PC-3 (cell line): Measurements from ENCODE around the gene HOXA9. TPM values are rescaled to one million over a fixed set of nuclear protein-coding genes. Genes with fewer than 3 reads are reported as not detected.

Experiments used
- ATAC-seq: fragments of 200-7000 bp; cut with Tn5 transposase; 2 replicates; pipeline ENCODE4 v1.9.1; 2020; ENCODE audit warnings: mild to moderate bottlenecking, moderate library complexity
- BruUV-seq: library from RNA; stranded (reverse); fragments of 400-500 nt; replicated peaks from 2 replicates; lab custom pipeline; 2021; lab: Mats Ljungman, UMichigan
- CTCF ChIA-PET: fragments of 300-600 bp; sonication (Branson Sonifier 250); formaldehyde crosslinking; loops from one replicate; lab custom pipeline; 2022; ENCODE audit warnings: antibody characterized with exemption; lab: Charles Lee
- POLR2A ChIA-PET: fragments of 300-600 bp; sonication (Branson Sonifier 250); formaldehyde crosslinking; loops from one replicate; lab custom pipeline; 2022; ENCODE audit warnings: antibody characterized with exemption; ENCODE audit not compliant: unreplicated experiment; lab: Charles Lee
- DNase-seq: peaks from one replicate; pipeline ENCODE4 v3.0.0-alpha.2; 2015
- H2AFZ ChIP-seq: fragments of 300-600 bp; sonication (generic); 2 replicates; pipeline ENCODE4 v1.6.0; 2016; ENCODE audit warnings: antibody characterized with exemption, low read length
- H3F3A ChIP-seq: fragments of 300-600 bp; sonication (generic); one replicate; pipeline ENCODE4 v1.6.0; 2017; ENCODE audit warnings: antibody characterized with exemption, low read length, control low read depth, mild to moderate bottlenecking; ENCODE audit not compliant: unreplicated experiment
- H3K27ac ChIP-seq: fragments of 300-600 bp; sonication (generic); 2 replicates; pipeline ENCODE4 v1.5.1; 2016; ENCODE audit warnings: mild to moderate bottlenecking, low read length
- H3K27me3 ChIP-seq: fragments of 300-600 bp; sonication (generic); 2 replicates; pipeline ENCODE4 v1.6.1; 2016; ENCODE audit warnings: low read length, mixed read lengths
- H3K36me3 ChIP-seq: fragments of 300-600 bp; sonication (generic); 2 replicates; pipeline ENCODE4 v1.6.1; 2016; ENCODE audit warnings: low read depth, mixed run types, low read length, mixed read lengths
- H3K4me1 ChIP-seq: fragments of 300-600 bp; sonication (generic); 2 replicates; pipeline ENCODE4 v1.5.1; 2016; ENCODE audit warnings: low read length; ENCODE audit not compliant: insufficient read depth
- H3K4me2 ChIP-seq: fragments of 300-600 bp; sonication (generic); 2 replicates; pipeline ENCODE4 v1.6.0; 2016; ENCODE audit warnings: low read length
- H3K4me3 ChIP-seq: fragments of 300-600 bp; sonication (generic); 2 replicates; pipeline ENCODE4 v1.5.1; 2016; ENCODE audit warnings: mild to moderate bottlenecking, low read length, mixed read lengths
- H3K79me2 ChIP-seq: fragments of 300-600 bp; sonication (generic); 2 replicates; pipeline ENCODE4 v1.6.1; 2017; ENCODE audit warnings: low read length, mixed read lengths
- H3K9ac ChIP-seq: fragments of 300-600 bp; sonication (generic); 2 replicates; pipeline ENCODE4 v1.6.0; 2016; ENCODE audit warnings: mild to moderate bottlenecking, low read length
- H3K9me2 ChIP-seq: fragments of 300-600 bp; sonication (generic); replicated peaks from 2 replicates; pipeline ENCODE4 v1.6.1; 2016; ENCODE audit warnings: mixed run types, low read length, mixed read lengths
- H3K9me3 ChIP-seq: fragments of 300-600 bp; sonication (generic); 2 replicates; pipeline ENCODE4 v1.6.1; 2016; ENCODE audit warnings: low read length, mixed read lengths
- H4K20me1 ChIP-seq: fragments of 300-600 bp; sonication (generic); 2 replicates; pipeline ENCODE4 v1.6.1; 2016; ENCODE audit warnings: low read length, mixed read lengths
- CTCF ChIP-seq: fragments of 300-600 bp; sonication (generic); conservative IDR thresholded peaks from 2 replicates; pipeline ENCODE4 v1.5.1; 2017; ENCODE audit warnings: antibody characterized with exemption, low read depth, mild to moderate bottlenecking, low read length
- EZH2 ChIP-seq: fragments of 300-600 bp; sonication (generic); IDR thresholded peaks from one replicate; pipeline ENCODE4 v1.6.1; 2017; ENCODE audit warnings: antibody characterized with exemption, mild to moderate bottlenecking, low read length; ENCODE audit not compliant: unreplicated experiment
- EZH2phosphoT487 ChIP-seq: fragments of 300-600 bp; sonication (generic); IDR thresholded peaks from 2 replicates; pipeline ENCODE4 v1.6.1; 2018; ENCODE audit warnings: mild to moderate bottlenecking, antibody characterized with exemption, low read length, borderline replicate concordance
- intact Hi-C: fragments of 100-400 bp; cut with micrococcal nuclease; formaldehyde crosslinking; loops from 2 replicates; pipeline ENCODE4 v1.9.0; 2023
- total RNA-seq: library from RNA; depleted of rRNA; stranded (reverse); fragments of >200 nt; gene quantifications from 2 replicates; pipeline ENCODE4 v1.2.3, GENCODE V29; 2014

Gene HOXA9
- total RNA-seq, 1 experiment from 2014 or later, result 69.0 TPM

GRCh38 chr7:27159266-27160144, 5.8 kb downstream of the HOXA9 start:
- peak overlapping the region; percentile 84 for H3K4me3 ChIP-seq
- CTCF ChIA-PET, result interaction anchor here (0.6 to 1.2 kb wide), 2 partner anchors 16 to 304 kb away, joined by 6 read pairs; no protein-coding TSS in a partner anchor
- peak; percentile 3 for ATAC-seq

GRCh38 chr7:27158436-27159265, 6.7 kb downstream of the HOXA9 start:
- Histone ChIP-seq H3F3A (peaks cover 5% of the 10 kb centered on the region), H3K79me2 (peaks cover 24% of the 10 kb centered on the region), H3K9me2 (no peaks in the 10 kb centered on the region), H3K27ac (no peak overlapping the region), H3K9ac (no peak overlapping the region), H4K20me1 (peaks cover 13% of the 10 kb centered on the region), H2AFZ (peak overlapping the region; percentile 91; the same call in 1 of the 2 replicates), H3K4me3 (no peak overlapping the region), H3K9me3 (no peaks in the 10 kb centered on the region), H3K4me2 (peak overlapping the region; percentile 93; the same call in 1 of the 2 replicates), H3K4me1 (peaks cover 20% of the 10 kb centered on the region), H3K27me3 (no peaks in the 10 kb centered on the region), H3K36me3 (peaks cover 12% of the 10 kb centered on the region)
- ATAC-seq (no peak), DNase-seq (no peak)
- POLR2A ChIA-PET, result interaction anchor here (0.5 kb wide), 1 partner anchor 307 kb away, joined by 9 read pairs; no protein-coding TSS in a partner anchor
- intact Hi-C loops, result loop anchor here (2.0 kb wide), 1 partner anchor 60 kb away; no protein-coding TSS in a partner anchor
- TF ChIP-seq EZH2phosphoT487 (no peak), CTCF (no peak), EZH2 (no peak)
- no TSS peak for BruUV-seq
- CTCF ChIA-PET, result interaction anchor here (1.2 kb wide), 1 partner anchor 303 kb away, joined by 6 read pairs; no protein-coding TSS in a partner anchor

More at GRCh38 chr7:27159266-27160144, 5.8 kb downstream of the HOXA9 start:
- BruUV-seq, result no TSS peak
- Histone ChIP-seq H3K27me3 (no peaks in the 10 kb centered on the region), H2AFZ (peak overlapping the region; percentile 91), H3K9me2 (no peaks in the 10 kb centered on the region), H4K20me1 (peaks cover 20% of the 10 kb centered on the region), H3K9me3 (no peaks in the 10 kb centered on the region), H3K27ac (peak overlapping the region; percentile 97), H3K79me2 (peaks cover 33% of the 10 kb centered on the region), H3K36me3 (peaks cover 20% of the 10 kb centered on the region), H3K9ac (peak overlapping the region; percentile 84), H3K4me1 (peaks cover 20% of the 10 kb centered on the region), H3K4me2 (peak overlapping the region; percentile 93), H3F3A (peaks cover 5% of the 10 kb centered on the region)
- POLR2A ChIA-PET, result no interaction called here
- peak; percentile 52 for DNase-seq
- intact Hi-C loops, result loop anchor here (2.0 to 5.0 kb wide), 6 partner anchors 61 to 1267 kb away; no protein-coding TSS in a partner anchor
- TF ChIP-seq EZH2 (no peak), CTCF (no peak), EZH2phosphoT487 (no peak)
